WTC11 (cell line): ENCODE measurements around the gene STARD7. TPM values are rescaled to one million over a fixed set of nuclear protein-coding genes. Genes with fewer than 3 reads are reported as not detected.

Experiments
- total RNA-seq: library from RNA; stranded (reverse); gene quantifications from 3 replicates; pipeline ENCODE4 v1.2.3, GENCODE V29; 2021

The STARD7 gene
- total RNA-seq, 1 experiment from 2014 or later, result 217 TPM

Other genes starting within 250 kb of the STARD7 start
- 8.7 to 12.6 TPM (median 11.7 TPM) in 3 replicates for gene ANKRD36C, start 217.0 kb downstream of the STARD7 start, total RNA-seq
- gene GPAT2, start 173.9 kb downstream of the STARD7 start, total RNA-seq, result 0.20 to 0.66 TPM (median 0.55 TPM) in 3 replicates
- 4.7 to 6.3 TPM (median 5.8 TPM) in 3 replicates for gene ADRA2B, start 92.3 kb downstream of the STARD7 start, total RNA-seq
- gene ASTL, start 70.3 kb downstream of the STARD7 start, total RNA-seq, result 0.69 to 1.4 TPM (median 0.79 TPM) in 3 replicates
- 4.7 to 6.8 TPM (median 5.8 TPM) in 3 replicates for gene DUSP2, start 63.4 kb downstream of the STARD7 start, total RNA-seq
- 22.9 to 25.6 TPM (median 24.7 TPM) in 3 replicates for gene TMEM127, start 57.2 kb upstream of the STARD7 start, total RNA-seq
- 71.9 to 82.8 TPM (median 72.0 TPM) in 3 replicates for gene CIAO1, start 57.4 kb upstream of the STARD7 start, total RNA-seq
- gene SNRNP200, start 96.7 kb upstream of the STARD7 start, total RNA-seq, result 194 to 226 TPM (median 201 TPM) in 3 replicates
- 11.7 to 17.3 TPM (median 13.7 TPM) in 3 replicates for gene ITPRIPL1, start 116.5 kb upstream of the STARD7 start, total RNA-seq
- gene NCAPH, start 126.9 kb upstream of the STARD7 start, total RNA-seq, result 46.7 to 51.9 TPM (median 48.1 TPM) in 3 replicates